ENCODE results near the gene CALML4.
"Not testable (repeated sequence)": the region's sequence is repeated elsewhere in the genome, so short reads cannot be mapped to it uniquely, and the experiment has no call there.

DNA sequence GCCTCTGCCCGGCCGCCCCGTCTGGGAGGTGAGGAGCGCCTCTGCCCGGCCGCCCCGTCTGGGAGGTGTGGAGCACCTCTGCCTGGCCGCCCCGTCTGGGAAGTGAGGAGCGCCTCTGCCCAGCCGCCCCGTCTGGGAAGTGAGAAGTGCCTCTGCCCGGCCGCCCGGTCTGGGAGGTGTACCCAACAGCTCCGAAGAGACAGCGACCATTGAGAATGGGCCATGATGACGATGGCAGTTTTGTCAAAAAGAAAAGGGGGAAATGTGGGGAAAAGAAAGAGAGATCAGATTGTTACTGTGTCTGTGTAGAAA is 17.3 kb upstream of the CALML4 start:
- TF ChIP-seq, protein P1, sequence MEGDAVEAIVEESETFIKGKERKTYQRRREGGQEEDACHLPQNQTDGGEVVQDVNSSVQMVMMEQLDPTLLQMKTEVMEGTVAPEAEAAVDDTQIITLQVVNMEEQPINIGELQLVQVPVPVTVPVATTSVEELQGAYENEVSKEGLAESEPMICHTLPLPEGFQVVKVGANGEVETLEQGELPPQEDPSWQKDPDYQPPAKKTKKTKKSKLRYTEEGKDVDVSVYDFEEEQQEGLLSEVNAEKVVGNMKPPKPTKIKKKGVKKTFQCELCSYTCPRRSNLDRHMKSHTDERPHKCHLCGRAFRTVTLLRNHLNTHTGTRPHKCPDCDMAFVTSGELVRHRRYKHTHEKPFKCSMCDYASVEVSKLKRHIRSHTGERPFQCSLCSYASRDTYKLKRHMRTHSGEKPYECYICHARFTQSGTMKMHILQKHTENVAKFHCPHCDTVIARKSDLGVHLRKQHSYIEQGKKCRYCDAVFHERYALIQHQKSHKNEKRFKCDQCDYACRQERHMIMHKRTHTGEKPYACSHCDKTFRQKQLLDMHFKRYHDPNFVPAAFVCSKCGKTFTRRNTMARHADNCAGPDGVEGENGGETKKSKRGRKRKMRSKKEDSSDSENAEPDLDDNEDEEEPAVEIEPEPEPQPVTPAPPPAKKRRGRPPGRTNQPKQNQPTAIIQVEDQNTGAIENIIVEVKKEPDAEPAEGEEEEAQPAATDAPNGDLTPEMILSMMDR (conservative IDR thresholded peaks at IDR 0.05; ENCODE audit: low read length): not testable (repeated sequence)
- TF ChIP-seq EZH2phosphoT487 (IDR thresholded peaks at IDR 0.05; ENCODE audit: borderline replicate concordance, low read depth, low read length): not testable (repeated sequence)

All from OCI-LY7 (cell line).